GM12873 (cell line): ENCODE results near the gene SH2D4B.

Source experiments
- CTCF ChIP-seq: IDR thresholded peaks from 2 replicates; pipeline ENCODE4 v1.5.1; 2012; ENCODE audit warnings: low read depth, mild to moderate bottlenecking, moderate library complexity, low read length, control low read depth; ENCODE audit not compliant: insufficient read depth; ENCODE audit errors: missing control alignments

The SH2D4B gene

GRCh38 chr10:80538481-80539185 is 931 bp downstream of the SH2D4B start:
- TF ChIP-seq CTCF, result no peak

- no peak for TF ChIP-seq CTCF
These were observed 1.8 kb downstream of the SH2D4B start for GRCh38 chr10:80539421-80540031.

GRCh38 chr10:80540136-80540535 is 2.4 kb downstream of the SH2D4B start:
- TF ChIP-seq CTCF, result no peak

- no peak for TF ChIP-seq CTCF
These were observed 2.9 kb downstream of the SH2D4B start for GRCh38 chr10:80540618-80540980.

- TF ChIP-seq CTCF, result no peak
These were observed 3.5 kb downstream of the SH2D4B start for GRCh38 chr10:80540981-80541750.

- no peak for TF ChIP-seq CTCF
These were observed 4.4 kb downstream of the SH2D4B start for GRCh38 chr10:80542053-80542452.

- TF ChIP-seq CTCF, result no peak
These were observed 5.1 kb downstream of the SH2D4B start for GRCh38 chr10:80542652-80543318.
